CD4-positive, alpha-beta T cell treated with Interferon gamma for 1 hour (primary cell): ENCODE measurements around the gene GRB2.
A peak's percentile ranks its signal among the peaks of the same experiment; 100 is the strongest.
"Not testable (repeated sequence)": the region's sequence is repeated elsewhere in the genome, so short reads cannot be mapped to it uniquely, and the experiment has no call there.

ENCODE experiments used
- DNase-seq: peaks from one replicate; pipeline ENCODE4 v3.0.0-alpha.2; 2020

Gene GRB2

GRCh38 chr17:75384751-75385150 lies 20.7 kb downstream of the GRB2 start:
- no peak for DNase-seq

GRCh38 chr17:75383842-75384195 lies 21.7 kb downstream of the GRB2 start:
- DNase-seq = no peak

- no peak for DNase-seq
Observed at GRCh38 chr17:75380750-75381149, 24.7 kb downstream of the GRB2 start.

DNA sequence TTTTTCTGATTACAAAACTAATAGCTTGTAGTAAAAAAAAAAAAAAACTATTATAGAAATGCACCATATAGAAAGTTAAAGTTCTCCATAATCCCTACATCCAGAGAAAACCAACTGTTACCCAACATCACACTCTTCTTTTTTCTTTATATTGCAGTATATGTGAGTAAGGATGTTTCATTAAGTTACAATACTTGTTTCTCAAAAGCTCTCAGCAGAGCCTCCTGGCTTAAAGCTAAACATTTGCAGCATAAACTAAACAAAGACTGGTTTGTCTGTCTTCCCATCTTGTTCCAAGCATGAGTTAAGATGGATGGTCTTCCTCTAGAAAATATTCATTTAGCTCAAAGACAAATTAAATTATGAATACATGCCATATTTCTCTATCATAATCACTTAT lies 25.2 kb downstream of the GRB2 start:
- DNase-seq = no peak

GRCh38 chr17:75379426-75379825 lies 26.1 kb downstream of the GRB2 start:
- not testable (repeated sequence) for DNase-seq

GRCh38 chr17:75373280-75373679 lies 32.2 kb downstream of the GRB2 start:
- no peak for DNase-seq

DNA sequence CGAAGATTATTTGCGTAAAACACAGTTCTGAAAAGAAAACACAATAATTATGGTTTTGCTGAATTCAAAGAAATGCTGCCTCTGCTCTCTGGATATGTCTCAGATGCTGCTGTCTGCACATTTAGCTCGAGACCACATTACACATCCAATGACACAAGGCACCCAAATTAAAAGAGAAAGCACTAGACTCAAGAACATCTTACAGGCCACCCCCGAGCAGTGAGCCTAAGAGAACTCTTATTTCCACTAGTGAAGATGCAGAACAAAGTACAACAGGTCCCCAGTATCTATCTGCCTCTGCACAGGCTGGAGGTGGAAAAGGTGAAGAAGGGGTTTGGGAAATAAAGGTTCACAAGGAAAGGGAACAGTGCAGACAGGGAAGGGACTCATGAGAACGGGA lies 33.5 kb downstream of the GRB2 start:
- DNase-seq = no peak

DNA sequence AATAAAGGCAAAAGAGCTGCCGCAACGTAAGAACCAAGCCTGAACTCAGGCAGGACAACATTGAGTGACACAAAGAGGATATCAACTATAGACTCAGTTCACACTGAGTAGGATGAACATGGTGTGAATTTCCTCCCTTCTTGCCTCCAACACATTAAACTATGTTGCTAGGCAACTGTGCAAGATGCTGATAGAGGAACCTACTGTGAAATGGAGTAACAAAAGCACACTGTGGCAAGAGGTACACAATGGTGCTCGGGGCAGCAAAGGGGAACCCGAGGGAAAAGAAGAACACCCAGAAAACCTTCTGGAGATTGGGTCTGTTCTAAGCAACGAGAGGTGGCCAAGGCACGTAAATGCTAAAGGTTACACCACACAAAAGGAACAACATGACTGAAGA lies 34.1 kb downstream of the GRB2 start:
- DNase-seq = peak; percentile 28

DNA sequence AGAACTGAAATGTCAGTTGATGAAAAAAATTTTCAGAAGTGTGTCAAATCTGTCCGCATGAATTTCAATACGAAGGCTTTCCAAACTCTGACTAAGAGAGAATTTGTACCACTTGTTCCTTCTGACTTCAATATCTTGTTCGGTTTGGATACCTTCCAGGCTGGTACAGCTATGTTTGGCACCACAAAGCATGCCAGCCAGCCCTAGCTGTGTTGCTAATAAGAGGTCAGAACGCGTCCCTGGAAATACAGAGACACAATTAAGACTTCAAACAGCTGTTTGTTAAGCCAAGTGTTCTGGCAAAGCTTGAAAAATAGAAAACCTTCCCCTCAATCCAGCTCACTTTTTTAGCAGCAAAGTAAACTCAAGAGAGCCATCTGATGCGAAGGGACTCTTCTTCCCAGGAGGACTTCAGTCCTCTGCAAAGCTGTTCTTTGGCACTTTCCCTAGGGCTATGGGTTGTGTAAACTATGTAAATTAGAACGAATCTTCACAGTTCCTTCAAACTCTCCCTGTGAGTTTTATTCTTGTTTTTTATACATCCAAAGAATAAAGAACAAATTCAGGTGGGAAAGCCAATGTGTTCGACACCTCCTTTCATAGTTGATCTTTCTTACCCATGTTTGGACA lies 35.1 kb downstream of the GRB2 start:
- no peak for DNase-seq

GRCh38 chr17:75367838-75368789 lies 37.4 kb downstream of the GRB2 start:
- DNase-seq = not testable (repeated sequence)

DNA sequence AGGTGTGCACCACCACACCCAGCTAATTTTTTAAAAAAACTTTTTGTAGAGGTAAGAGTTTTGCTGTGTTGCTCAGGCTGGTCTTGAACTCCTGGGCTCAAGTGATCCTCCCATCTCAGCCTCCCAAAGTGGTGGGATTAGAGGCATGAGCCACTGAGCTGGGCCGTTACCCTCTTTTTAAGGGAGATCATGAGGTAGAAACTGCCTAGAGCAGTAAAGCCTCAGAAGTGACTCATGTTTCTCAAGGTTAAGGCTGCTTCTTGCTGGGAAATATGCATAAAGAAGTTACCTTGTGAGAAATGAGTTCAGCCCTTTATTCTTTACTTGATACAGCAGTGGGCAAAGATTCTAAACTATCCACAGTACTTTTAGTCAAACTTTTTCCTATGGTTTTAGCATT lies 38.2 kb downstream of the GRB2 start:
- DNase-seq = no peak

GRCh38 chr17:75366432-75366831 lies 39.0 kb downstream of the GRB2 start:
- no peak for DNase-seq

GRCh38 chr17:75365931-75366275 lies 39.6 kb downstream of the GRB2 start:
- no peak for DNase-seq

- no peak for DNase-seq
Observed at GRCh38 chr17:75365009-75365930, 40.2 kb downstream of the GRB2 start.

DNA sequence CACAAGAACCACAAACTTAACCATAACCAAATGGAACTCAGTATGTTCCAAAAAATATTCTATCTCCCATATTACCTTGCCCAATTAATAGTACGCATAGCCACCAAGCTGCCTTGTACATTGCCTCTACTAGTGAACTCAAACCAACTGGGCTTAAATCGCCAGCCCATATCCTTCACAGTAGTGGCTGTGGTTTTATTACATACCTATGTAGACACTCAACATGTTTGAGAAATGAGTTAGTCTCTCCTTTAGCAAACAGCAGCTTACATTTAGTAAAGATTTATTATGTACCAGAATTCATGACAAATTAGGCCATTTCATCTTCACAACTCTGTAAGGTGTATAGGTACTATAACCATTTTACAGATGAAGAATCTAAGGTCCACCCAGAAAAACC lies 41.4 kb downstream of the GRB2 start:
- no peak for DNase-seq

- no peak for DNase-seq
Observed at GRCh38 chr17:75361996-75362395, 43.5 kb downstream of the GRB2 start.

- no peak for DNase-seq
Observed at GRCh38 chr17:75361344-75361743, 44.1 kb downstream of the GRB2 start.

- DNase-seq = no peak
Observed at GRCh38 chr17:75356260-75356937, 49.1 kb downstream of the GRB2 start.

DNA sequence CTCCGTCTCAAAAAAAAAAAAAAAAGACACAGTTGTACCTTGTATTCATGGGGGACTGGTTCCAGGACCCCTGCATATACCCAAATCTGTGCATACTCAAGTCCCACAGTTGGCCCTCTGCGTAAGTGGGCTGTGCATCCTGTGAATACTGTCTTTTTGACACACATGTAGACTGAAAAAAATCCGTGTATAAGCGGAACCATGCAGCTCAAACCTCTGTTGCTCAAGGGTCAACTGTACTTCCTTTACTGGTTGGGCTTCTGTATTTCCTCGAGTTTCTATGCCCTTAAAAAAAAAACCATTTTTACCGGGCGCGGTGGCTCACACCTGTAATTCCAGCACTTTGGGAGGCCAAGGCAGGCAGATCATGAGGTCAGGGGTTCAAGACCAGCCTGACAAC lies 52.3 kb downstream of the GRB2 start:
- DNase-seq = no peak

- no peak for DNase-seq
Observed at GRCh38 chr17:75352079-75352569, 53.4 kb downstream of the GRB2 start.

DNA sequence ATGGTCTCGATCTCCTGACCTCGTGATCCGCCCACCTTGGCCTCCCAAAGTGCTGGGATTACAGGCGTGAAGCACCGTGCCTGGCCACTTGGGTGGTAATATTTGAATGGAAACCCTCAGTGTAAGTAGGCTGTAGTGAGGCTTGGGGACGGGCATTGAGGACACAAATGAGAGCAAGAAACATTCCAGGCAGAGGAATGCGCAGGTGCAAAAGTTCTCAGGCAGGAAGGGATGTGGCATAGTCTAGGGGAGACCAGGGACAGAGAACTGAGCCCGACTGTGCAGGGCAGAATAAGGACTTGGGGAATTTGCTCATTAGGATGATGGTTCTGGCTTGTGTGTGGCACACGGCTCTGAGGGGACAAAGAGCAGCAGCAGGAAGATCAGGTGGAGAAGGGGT lies 54.8 kb downstream of the GRB2 start:
- no peak for DNase-seq

DNA sequence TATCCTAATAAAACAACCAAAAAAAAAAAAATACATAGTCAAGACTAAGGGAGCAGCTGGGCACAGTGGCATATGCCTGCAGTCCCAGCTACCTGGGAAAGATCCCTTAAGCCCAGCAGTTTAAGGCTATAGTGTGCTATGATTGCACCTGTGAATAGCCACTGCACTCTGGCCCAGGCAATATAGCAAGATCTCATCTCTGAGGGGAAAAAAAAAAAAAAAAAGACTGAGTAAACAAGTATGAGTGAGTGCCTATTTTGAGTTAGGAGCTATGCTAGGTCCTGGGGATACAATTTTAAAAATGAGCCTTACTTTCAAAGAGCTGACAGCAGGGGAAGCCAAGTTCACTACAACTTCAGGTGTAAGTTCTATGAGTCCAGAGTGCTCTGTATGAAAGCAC lies 55.4 kb downstream of the GRB2 start:
- DNase-seq = no peak

- DNase-seq = no peak
Observed at GRCh38 chr17:75349589-75349988, 55.9 kb downstream of the GRB2 start.
